ENCODE measurements around the gene NCAM1.

Gene NCAM1

DNA sequence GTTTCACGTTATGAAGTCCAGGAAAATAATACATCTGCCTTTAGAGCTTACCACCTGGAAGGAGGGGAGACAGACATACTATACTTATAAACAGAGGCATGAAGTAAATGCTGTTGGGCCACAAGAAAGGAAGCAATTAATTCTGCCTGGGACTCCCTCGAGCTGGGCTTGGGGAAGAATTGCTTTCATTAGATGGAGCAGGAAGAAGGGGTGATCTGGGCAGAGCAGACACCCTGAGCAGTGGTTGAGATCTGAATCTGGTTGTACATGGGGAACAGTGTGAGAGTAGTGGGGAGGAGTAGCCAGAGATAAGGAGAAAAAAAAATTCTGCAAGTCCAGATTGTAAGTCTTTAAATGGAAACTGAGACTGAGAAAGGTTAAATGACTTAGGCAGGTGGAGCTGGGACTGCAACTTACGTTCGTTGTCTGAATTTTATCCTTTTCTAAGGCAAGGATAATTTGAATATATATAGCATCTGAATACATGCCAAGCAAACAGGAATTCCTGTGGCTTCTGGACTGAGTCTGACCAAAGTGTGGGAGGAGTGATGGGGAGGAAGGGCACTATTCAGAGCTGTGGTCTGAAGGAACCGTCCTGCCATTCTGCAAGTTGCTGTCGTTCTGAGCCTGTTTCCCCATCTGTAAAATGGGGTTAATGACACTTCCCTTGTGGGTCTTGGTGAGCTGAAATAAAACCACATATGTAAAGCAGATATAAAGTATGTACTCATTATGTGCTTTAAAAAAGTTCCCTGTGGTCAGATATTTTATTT lies 7.9 kb downstream of the NCAM1 start:
- DNase-seq (ENCODE audit: low spot score), result no peak

DNA sequence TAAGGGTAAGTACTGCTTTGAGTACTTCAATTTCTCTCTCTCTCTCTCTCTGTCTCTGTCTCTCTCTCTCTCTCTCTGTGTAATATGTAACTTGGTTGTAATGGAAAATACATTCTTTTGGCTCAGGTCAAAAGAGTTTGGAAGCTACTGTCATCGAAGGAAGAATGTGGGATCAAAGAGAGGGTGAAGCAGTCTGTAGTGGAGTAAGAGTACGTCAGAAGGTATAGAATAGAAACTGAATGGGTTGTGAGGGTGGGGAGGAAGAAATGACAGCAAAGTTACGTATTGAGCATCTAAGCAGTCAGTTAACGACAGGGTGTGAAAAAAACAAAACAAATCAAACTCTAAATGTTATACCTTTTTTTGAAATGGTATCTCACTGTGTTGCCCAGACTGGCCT lies 10.0 kb downstream of the NCAM1 start:
- no peak for DNase-seq (ENCODE audit: low spot score)

DNA sequence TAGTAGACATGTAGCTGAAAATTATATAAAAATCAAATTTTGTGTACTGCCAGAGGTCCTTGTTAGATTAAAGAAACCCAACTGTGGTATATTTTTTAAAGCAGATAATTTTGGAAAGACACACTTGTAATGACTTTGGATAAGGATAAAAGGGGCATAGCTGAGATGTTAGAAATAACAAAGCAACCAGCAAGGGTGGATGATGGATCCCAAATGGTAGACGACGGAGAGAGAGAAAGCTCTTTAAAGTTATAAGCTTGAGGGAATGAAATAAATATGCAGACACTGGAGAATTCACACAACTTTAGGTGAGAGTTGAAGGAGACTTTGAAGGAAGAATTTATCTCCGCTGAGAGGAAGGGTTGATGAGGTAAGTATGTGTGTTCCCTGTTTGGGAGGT lies 10.6 kb downstream of the NCAM1 start:
- DNase-seq (ENCODE audit: low spot score), result no peak

DNA sequence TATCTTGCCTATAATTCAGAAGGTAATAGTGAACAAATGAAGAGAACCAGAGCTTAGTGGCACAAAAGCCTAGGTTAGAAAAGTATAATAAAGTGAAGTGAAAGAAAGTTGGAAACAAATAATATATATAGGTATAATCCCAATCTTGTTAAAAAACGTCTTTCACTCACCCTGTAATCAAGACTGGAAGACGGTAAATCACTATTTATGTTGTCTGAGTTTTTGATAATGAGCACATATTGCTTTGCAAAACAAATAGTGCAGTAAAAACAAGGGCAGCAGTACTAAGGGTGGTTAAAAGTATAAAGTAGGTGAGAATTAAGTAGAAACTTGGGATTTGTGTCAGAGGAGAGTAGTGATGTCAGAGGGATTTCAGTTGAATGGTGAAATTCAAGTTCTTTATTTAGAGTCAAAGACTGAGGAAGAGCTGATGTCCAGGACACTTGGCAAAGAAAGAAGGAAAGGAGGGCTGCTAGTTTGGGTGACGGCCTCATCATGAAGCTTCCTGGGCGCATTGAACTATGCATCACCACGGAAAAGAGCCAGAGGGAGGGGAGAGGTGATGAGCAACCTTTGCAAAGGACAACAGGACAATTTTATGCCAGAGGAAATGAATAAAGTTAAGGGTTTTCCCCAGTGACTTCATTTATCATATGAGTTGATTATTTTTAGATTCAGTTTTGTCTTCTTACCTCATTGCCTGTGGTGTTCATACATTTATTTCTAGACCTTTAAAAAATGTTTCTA lies 11.4 kb downstream of the NCAM1 start:
- DNase-seq (ENCODE audit: low spot score), result no peak

DNA sequence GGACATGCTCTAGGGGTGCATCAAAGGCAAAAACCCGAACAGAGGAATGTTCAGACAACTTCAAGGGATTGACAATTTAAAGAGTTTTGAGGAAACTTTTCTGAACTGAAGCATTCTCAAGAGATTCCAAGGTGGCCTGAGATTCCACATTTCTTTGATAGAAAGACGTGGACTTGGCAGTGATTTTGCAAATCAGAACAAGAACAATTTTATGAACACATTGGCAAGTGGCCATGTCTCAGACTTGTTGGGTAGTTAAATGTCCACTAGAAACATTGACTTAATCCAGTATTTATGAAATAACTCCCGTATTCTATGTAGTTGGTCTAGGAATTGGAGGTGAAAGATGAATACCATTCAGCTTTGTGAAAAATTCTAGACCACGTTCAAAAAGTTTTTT lies 13.8 kb downstream of the NCAM1 start:
- no peak for DNase-seq (ENCODE audit: low spot score)

DNA sequence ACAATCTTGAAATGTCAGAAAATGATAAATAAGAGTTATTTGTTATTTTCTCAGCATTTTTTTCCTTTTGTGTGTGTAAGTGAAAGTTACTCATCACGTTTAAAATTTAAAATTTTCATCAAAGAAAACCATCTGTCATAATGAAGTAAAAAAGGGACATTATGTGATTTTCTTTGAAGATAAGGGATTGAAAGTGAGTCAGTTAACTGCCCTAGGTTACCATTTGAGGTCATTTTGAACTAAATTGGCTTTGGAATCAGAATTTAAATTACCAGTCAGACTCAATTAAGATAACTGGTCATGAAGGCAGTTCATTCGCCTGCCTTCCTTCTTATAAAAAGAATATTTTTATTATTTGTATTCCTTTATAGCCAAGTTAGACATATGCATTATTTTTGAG lies 14.3 kb downstream of the NCAM1 start:
- no peak for DNase-seq (ENCODE audit: low spot score)

DNA sequence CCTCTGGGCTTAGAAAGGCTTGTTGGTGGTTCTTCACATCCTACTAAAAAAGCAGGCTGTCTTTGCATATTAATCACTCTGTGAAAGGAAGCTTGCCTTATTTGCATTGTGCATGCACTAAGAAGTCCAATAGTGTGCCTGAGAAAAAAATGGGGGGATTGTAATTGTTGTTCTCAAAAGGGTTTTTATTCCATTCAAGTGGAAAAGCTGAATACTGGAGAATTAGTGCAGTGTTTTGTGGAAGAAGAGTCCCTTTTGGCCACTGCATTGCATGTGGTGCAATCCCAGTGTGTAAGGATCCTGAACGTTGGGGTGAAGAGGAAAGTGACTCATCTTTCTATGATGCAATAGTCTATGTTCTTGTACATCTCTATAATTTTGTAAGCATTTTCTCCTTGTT lies 16.5 kb downstream of the NCAM1 start:
- no peak for DNase-seq (ENCODE audit: low spot score)

DNA sequence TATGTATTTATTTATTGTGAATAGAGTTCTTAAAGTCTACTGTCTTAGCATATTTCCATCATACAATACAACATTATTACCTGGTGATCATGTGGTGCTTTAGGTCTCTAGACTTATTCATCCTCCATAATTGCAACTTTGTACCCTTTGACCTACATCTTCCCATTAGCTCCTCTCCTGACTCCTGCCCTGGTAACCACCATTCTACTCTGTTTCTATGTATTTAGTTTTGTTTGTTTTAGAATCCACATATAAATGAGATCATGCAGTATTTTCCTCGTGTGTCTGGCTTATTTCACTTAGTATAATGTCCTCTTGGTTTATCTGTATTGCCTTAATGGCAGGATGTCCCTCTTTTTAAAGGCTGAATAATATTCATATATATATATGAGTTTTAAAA lies 22.7 kb downstream of the NCAM1 start:
- DNase-seq (ENCODE audit: low spot score), result no peak

DNA sequence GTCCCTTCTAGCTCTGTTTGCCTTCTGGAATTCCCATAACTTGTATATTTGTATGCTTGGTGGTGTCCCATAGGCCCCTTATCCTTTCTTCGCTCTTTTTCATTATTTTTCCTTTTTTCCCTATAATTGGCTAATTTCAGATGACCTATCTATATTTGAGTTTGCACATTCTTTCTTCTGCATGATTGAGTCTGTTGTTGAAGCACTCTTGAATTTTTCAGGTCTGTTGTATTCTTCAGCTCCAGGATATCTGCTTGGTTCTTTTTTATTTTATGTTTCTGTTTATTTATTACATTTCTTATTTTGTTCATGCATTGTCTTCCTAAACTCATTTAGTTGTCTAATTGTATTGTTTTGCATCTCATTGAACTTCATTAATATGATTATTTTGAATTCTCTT lies 28.0 kb downstream of the NCAM1 start:
- no peak for DNase-seq (ENCODE audit: low spot score)

DNA sequence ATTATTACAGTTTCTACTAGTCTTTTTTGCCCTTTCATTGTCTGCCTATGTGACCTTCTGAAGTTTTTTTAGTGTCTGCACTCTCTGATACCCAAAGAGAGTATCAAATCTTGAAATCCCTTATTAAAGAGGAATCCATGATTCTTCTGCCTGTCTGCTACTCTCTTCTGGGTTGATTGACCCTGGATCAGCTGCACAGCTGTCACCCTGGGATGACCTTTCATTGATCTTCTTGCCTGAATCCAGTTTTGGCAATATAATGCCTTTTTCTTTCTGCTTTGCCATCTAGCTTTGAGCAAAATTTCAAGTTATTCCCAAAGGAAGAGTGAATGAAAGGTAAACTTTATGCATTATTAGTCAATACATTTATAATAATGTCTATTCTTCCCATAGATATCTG lies 32.6 kb downstream of the NCAM1 start:
- no peak for DNase-seq (ENCODE audit: low spot score)

DNA sequence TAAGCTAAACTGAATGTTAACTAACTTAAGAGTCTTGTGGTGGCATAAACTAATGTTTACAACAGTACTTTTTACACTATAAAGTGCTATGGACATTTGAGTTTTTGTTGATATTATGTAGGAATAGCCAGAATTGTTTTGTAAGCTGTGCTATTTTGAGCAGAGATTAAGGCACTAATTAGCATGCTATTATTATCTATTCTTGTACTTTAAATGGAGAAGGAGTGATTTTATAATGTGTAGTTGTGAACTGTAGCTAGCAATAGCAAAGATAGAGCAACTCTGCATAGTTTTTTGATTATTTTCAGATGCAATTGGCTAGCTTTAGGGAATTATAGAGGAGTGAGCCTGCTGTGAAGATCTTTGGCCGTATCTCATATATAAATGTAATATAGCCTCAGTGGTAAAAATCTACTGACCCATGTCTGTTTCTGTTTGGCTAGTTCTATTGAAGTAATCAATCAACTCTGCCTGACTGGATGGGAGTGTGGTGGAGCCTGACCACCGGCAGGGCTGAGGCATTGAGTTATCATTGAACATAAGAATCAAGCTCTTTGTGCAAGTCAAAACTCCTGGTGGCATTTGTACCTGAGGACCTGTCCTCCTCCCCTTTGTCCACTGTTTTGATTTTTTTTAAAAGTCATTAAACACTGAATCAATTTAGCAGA lies 34.3 kb downstream of the NCAM1 start:
- no peak for DNase-seq (ENCODE audit: low spot score)

DNA sequence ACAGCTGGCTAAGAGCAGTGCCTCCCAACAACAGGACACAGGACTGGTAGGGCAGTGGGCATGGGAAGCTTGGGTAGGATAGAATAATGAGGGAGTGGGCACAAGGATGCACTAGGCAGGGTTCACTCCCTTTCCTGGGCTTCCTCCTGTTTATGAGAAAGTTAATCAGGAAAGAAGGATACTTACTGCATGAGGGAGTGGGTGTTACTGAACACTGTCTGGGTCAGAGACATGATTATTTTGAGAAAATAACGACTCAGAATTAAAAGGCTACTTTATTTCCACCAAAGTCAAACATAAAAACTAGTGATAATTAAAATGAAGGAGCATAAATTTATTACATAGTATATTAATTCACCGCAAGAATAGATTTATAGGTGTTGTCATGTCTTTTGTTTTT lies 35.8 kb downstream of the NCAM1 start:
- no peak for DNase-seq (ENCODE audit: low spot score)

DNA sequence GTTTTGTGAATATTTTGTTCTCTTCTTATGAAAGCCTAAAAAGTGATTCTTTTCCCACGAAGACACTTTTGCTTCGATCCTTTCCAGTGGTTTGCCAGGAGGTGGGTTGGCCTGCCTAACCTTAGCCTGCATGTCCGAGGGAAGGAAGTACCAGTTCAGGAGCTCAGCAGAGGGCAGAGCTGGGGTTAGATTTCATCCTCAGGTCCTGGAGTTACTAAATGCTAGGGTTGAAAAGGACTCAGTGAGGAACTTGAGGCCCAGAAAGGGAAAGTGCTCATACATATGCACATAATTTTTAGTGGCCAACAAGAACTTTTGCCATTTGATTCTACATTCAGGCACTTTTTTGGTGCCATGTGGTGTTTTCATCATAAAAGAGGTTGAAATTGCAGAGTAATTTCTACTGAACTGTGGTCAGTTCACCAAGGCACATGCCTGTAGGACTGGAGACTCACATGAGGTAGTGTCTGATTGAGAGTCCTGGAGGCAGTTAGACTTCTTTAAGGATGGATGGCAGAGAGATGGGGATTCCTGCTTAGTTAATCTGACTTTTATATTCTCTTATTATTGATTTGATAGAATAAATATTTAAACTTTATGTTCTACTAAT lies 36.7 kb downstream of the NCAM1 start:
- no peak for DNase-seq (ENCODE audit: low spot score)

DNA sequence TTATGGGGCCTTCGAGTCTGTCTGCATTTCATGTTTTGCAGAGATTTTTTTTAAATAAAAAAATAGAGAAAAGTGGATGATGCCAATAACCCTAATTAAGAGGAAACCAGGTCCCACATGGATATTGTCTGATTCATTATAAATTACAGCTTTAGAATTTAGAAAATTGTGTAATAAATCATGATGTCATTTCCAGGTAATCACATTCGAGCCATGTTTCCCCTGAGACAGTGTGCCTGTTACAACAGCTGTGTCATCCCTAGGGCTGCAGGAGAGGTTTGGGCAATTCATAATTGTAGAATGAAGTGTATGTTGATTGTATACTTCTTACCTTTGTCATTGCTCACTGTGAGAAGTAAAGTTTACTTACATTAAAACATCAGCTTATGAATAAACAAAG lies 38.3 kb downstream of the NCAM1 start:
- no peak for DNase-seq (ENCODE audit: low spot score)

DNA sequence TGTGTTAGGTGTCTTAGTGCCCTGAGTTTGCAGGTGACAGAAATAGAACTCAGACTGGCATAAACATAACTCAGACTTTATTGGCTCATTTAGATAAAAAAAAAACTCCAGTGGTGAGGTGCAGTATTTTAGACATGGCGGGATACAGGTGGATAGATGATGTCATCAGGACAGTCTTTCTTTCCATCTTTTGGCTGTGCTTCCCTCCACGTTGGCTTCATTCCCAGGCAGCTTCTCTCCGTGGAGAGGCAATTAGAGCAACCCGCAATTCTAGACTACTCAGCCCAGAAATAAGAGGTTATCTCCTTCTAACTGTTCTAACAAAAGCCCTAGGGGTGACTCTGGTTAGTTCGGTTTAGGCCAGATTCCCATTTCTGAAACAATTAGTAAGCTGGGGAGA lies 40.5 kb downstream of the NCAM1 start:
- no peak for DNase-seq (ENCODE audit: low spot score)

DNA sequence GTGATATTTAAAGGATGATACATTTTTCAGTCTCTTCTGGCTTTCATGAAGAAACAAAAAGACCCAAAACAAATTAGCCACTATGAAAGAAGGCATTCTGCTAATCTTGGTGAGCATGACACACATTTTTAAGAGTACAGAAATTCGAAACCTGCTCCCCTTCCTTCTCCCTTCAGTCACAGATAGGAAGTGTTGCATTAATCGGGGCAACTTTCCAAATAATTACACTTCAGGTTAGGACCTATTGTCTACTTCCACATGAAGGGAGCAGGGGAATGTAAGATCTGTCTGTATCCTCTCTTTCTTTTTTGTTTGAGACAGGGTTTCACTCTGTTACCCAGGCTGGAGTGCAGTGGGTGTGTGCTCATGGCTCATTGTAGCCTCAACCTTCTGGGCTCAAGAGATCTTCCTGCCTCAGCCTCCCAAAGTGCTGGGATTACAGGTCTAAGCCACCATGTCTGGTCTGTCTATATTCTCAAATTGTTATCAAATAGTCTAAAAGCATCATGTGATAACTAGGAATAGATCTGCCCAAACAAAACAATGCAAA lies 45.8 kb downstream of the NCAM1 start:
- DNase-seq (ENCODE audit: low spot score), result no peak

DNA sequence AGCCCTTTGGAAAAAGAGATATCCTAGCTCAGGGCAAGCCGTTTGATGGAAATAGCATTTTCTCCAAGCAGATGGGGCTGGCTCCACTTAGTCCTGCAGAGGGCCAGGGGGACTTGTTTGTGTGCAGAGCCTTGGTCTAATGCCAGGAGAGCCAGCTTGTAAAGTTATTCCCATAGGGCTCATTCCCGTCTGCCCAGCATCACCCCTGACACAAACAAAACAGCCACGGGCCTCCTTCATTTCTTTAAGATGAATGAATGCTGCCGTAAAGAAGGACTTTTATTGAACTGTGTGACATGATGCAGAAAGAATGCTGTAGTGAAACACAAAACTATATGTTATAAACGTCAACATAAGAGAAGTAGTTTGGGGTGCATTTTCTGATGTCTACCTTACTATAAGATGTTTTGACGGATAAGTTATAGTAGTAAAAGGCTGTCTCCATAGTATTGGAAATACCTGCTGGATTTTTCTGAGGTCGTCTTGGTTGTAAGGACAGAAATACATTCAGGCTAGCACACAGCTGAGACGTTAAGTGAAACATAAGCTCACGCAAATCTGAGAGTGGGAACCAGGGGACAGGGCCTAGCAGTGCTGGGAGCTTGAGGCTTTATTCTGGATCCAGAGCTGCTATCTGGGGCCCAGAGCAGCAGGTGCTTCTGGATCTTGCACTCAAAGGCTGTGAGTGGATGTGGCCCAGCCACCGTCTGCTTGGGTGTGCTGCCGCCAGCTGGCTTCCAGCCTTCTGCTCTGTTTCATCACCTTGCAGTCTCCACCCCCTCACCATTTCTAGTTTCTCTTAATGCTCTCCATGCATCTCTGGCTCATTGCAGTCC lies 53.3 kb downstream of the NCAM1 start:
- DNase-seq (ENCODE audit: low spot score), result no peak

DNA sequence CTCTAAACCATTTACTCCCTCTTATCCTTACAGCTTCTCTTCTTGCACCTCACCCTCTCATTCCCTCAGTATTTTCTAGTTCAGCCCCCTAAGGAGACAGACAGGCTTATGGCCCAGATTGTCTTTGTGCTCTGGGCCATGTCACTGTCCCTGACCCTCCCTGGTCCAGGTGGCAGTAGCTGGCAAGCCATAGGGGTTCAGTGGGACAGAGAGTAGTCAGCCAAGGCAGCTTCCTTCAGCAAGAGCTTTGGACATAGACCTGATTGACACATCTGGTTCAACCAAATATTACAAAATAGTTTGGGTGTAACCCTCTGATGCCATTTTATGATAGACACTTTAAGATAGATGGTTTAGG lies 53.9 kb downstream of the NCAM1 start:
- no peak for DNase-seq (ENCODE audit: low spot score)

DNA sequence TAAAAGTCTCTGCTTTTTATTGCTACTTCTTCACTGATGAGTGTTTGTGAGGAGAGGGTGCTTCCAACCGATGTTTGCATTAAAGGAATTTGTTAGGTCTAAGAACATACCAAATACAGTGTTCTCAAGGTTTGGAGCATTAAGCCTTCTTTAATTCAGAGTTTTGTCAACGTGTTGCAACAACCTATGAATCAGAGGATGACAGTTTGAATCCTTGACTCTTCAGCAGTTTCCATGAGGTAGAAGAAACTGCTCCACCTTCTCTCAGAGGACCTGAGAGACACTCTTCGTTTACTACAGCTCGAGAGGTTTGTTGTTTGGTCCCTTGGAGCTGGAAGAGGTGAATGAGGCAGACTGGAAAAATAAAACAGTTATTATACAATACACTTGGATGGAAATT lies 55.7 kb downstream of the NCAM1 start:
- no peak for DNase-seq (ENCODE audit: low spot score)

DNA sequence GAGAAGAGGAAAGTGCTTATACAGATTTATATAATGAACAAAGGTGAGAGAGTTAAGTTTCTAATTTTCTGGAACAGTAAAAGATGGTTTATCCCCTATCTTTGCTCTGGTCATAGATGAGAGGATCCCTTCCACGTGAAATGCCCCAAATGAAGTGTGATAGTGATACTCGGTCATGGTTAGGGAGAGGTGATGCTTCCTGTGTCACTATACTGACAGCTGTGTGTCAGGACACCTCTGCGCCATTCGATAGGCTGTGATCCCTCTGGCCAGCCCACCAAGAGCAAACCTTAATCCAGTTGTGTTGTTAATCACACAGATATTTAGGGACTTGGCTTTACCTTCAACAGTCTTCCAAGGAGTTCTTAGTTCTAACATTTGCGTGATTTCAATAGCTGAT lies 57.7 kb downstream of the NCAM1 start:
- no peak for DNase-seq (ENCODE audit: low spot score)

DNA sequence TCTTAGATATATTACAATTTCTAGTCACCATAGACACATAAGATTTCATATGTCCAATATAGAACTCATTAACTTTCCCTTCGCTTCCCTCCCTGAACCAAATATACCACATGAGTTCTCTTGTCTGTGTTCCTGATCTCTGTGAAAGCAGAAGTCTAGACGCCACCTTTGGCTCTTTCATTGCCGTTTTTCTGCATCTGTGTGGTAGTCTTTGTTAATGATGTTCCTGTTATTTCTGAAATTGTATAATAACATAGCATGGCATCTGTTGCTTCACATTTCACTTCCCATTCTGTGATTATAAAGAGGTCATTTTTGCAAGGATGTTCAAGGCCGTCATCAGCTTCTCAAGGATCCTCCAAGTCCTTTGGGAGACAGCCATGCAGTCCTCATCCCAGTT lies 58.5 kb downstream of the NCAM1 start:
- DNase-seq (ENCODE audit: low spot score), result no peak

DNA sequence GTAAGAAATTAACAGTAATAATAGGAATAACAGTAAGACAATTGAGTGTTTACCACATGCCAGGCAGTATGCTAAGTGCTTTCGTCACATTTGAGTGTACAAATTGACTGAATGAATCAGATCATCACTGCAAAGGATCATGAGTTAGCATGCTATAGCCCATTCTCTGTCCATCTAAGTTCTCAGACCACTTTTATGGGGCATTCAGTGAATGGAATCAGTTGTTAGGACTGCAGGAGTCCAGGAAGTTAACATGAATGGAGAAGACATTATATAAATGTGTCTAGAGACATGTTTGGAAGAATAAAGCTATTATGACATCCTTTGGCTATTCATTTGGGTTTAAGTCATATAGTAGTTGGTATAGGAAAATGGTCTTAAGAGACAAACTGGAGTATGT lies 59.9 kb downstream of the NCAM1 start:
- DNase-seq (ENCODE audit: low spot score), result no peak

All from hematopoietic multipotent progenitor cell treated with erythropoietin and hydrocortisone succinate and interleukin-3 and kit ligand, for 17 days (in vitro differentiated cells).